ENCODE results near the gene RPGRIP1.
A peak's percentile ranks its signal among the peaks of the same experiment; 100 is the strongest.
"Not testable (repeated sequence)": the region's sequence is repeated elsewhere in the genome, so short reads cannot be mapped to it uniquely, and the experiment has no call there.

RPGRIP1 gene

DNA sequence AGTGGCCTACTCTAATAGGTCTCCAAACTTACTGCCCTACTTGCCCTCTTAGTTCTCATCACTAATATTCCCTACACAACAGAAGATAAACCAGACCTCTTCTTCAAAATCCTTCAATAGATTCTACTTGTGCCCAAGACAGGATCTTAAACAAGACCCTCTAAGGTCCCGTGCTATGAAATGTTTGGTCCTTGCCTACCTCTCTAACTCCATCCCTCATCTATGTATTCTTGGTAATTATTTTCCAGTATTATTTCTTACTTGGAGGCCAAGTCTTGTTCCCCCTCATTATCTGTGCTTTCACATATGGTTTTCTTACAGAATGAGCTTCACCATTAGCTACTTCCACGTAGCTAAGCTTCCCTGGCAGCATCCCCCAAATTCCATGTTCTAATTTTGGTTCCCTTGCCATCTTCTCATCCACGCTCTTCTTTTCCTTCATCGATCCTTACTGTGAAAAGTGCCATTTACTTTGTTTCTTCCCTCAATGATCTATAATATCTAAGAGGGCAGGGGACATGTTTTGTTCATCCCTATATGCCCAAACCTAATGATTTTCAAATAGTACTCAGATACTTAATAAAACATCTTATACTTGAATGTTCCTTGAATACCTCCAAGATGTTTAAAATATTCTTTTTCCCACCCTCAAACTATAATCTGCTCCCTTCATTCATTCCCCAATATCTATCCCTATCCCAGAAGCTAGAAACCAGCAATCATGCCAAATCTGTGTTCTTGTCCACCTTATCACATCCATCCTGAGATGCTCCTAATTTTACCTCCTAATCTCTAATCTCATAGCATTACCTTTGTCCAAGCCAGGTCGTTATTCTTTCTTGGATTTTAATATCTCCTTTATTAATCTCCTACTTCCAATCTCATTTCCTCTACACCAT is 20.7 kb upstream of the RPGRIP1 start:
- DNase-seq (ENCODE audit: low spot score): no peak

DNA sequence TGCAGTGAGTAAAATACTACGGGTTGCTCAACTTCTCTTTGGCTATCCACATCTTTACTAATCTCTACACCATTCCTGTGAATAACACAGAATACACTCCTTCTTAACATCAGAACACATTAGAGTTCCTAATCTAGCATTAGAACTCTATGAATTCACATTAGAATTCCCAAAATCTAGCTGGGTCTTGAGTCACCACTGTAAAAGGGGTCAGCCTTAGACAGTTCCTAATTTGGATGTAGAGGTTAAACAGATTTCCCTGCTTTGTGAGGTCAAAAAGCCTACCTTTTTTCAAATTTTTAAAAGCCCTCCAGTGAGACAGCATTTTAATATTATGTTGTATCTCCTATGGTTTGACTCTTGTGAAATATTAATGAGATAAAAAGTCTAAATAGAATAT is 18.1 kb upstream of the RPGRIP1 start:
- no peak for DNase-seq (ENCODE audit: low spot score)

- no peak for DNase-seq (ENCODE audit: low spot score)
Measured at GRCh38 chr14:21262410-21262809, 17.5 kb upstream of the RPGRIP1 start.

DNA sequence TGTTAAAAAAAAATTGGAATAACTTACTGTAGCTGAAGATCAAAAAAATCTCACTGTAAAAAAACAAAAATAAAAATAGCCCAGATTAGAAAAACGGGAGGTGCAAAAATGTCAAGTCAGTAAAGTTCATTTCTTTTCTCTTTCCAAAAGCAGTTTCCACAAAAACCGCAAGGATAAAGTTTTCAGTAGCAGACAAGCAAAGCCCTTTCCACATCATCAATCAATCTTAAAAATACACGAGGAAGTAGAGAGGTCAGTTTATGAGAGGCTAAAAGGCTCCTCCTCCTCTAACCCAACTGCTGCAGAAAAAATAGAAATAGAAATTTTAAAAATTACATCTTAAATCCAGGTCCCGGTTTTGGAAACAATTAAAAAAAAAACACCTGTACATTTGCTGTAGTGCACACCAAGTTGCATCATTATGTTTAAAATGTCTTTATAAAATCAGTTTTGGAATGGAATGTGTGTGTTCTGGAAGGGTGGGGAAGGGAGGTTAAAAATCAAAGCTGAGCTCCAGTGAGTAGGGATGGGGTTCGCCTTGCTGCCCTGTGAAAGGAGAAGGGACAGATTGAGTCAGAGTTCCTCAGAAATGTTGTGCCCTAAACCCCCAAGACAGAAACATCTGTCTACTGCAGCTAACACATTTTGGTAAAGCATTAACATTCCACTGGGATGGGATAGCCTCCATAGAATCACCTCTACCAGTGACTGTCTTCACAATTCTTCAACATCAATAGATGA is 16.4 kb upstream of the RPGRIP1 start:
- no peak for DNase-seq (ENCODE audit: low spot score)

DNA sequence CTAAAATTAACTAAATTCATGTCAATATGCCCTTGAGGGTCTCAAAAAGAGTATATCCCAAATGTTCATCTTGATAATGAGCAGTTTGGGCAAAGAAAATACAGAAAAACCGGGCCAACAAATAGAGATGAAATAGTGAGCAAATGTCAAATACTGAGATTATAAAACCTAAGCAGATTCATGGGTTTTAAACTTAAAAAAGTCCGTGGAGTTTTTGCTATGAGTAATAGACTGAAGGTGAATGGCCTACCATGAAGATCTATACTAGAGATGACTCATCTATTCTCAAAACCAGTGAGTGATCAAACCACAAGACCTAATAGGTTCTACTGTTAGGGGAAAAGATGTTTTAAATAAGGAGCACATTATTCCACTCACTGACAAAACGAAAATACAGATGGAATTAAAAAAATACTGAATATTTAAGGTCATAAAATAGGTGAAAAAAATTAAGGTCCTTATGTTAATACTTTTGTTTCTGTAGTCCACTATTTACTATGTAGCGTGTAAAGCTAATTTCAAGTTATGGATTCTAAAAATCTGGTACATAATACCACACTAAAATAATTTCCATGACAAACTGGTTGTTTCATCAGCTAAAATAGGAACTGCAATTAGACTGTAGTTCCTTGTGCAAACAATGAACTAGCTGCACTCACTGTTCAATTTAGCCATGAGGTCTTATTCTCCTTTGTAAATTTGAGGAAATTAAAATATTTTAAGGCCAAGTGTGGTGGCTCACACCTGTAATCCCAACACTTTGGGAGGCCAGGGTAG is 15.7 kb upstream of the RPGRIP1 start:
- peak; percentile 77 for DNase-seq (ENCODE audit: low spot score)

- DNase-seq (ENCODE audit: low spot score): no peak
Measured at GRCh38 chr14:21267431-21267845, 12.4 kb upstream of the RPGRIP1 start.

DNA sequence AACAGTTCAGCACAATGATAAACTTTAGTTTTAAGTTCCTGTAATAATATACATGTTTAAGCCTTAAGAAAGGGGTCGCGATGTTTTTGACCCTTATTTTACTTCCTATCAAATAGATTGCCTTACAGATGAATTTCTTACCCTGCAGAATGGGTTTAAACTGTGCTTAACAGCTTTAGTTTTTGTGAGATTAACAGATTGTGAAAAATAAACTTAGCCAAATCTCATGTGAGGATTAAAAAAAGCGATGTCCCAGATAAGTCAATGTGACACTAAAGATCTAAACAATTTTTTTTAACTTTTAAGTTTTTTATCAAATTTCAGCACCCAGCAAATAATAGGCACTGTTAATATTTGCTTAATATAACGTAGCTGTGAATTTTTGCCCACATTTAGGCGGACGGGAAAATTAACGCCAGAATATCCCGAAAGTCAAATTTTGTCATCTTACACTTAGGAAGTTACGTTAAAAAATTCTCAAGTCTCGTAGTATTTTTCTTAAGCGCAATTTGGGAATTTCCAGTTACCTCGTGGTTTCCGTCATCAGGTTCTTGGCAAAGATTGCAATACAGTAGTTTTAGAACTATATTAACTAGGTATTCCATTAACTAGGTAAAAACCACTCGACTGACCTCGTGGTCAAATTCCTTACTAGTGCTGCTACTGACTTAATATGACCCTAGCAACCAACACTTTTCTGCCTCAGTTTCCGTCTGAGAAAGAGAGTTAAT is 11.8 kb upstream of the RPGRIP1 start:
- peak; percentile 30 for DNase-seq (ENCODE audit: low spot score)

GRCh38 chr14:21268617-21269251 is 11.1 kb upstream of the RPGRIP1 start:
- DNase-seq (ENCODE audit: low spot score): peak; percentile 39

- DNase-seq (ENCODE audit: low spot score): peak; percentile 100
Measured at GRCh38 chr14:21269252-21270046, 10.4 kb upstream of the RPGRIP1 start, which contains the start of gene HNRNPC. Gene HNRNPC, minus strand, starts transcription at chr14:21269442. Its CDS starts 35,249 bp downstream, at chr14:21234193.

DNA sequence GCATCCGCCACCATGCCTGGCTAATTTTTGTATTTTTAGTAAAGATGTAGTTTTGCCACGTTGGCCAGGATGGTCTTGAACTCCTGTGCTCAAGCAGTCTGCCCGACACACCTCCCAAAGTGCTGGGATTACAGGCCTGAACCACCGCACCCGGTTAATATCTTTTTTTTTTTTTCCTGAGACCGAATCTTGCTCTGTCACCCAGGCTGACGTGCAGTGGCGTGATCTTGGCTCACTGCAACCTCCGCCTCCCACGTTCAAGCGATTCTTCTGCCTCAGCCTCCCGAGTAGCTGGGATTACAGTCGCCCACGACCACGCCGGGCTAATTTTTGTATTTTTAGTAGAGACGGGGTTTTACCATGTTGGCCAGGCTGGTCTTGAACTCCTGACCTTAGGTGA is 7.2 kb upstream of the RPGRIP1 start:
- DNase-seq (ENCODE audit: low spot score): not testable (repeated sequence)

DNA sequence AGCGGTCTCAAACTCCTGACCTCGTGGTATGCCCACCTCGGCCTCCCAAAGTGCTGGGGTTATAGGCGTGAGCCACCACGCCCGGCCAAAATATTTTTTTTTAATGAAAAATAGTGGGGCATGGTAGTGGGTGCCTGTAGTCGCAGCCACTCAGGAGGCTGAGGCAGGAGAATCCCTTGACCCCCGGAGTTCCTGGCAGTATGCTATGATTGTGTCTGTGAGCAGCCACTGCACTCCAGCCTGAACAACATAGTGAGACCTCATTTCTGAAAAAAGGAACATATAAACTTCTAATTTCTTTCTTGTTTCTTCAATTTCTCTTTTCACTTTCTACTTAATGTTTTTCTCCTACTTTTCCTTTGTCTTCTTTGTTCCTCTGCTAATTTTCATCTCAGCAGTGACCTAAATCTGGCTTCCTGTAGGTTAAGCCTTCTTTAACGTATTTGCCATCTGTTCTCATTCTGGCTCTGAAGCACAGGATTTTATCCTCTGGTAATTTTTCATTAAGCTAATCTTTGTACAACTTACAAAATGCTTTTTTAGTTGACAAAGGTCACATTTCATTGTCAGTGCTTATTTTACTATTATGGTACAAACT is 4.5 kb upstream of the RPGRIP1 start:
- DNase-seq (ENCODE audit: low spot score): no peak

- no peak for DNase-seq (ENCODE audit: low spot score)
Measured at GRCh38 chr14:21278632-21279031, 1.3 kb upstream of the RPGRIP1 start.

GRCh38 chr14:21281917-21282316 is 2.0 kb downstream of the RPGRIP1 start:
- not testable (repeated sequence) for DNase-seq (ENCODE audit: low spot score)

DNA sequence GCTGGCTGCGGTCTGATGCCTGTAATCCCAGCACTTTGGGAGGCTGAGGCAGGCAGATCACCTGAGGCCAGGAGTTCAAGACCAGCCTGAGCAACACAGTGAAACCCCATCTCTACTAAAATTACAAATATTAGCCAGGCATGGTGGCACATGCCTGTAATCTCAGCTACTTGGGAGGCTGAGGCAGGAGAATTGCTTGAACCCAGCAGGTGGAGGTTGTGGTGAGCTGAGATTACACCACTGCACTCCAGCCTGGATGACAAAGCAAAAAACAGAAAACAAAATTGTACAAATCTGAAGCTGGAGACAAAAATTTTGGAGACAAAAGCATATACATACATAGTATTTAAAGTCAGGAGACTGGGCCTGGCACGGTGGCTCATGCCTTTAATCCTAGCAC is 6.6 kb downstream of the RPGRIP1 start:
- DNase-seq (ENCODE audit: low spot score): not testable (repeated sequence)

- no peak for DNase-seq (ENCODE audit: low spot score)
Measured at GRCh38 chr14:21287168-21287567, 7.3 kb downstream of the RPGRIP1 start.

GRCh38 chr14:21294026-21294425 is 14.1 kb downstream of the RPGRIP1 start:
- DNase-seq (ENCODE audit: low spot score): not testable (repeated sequence)

DNA sequence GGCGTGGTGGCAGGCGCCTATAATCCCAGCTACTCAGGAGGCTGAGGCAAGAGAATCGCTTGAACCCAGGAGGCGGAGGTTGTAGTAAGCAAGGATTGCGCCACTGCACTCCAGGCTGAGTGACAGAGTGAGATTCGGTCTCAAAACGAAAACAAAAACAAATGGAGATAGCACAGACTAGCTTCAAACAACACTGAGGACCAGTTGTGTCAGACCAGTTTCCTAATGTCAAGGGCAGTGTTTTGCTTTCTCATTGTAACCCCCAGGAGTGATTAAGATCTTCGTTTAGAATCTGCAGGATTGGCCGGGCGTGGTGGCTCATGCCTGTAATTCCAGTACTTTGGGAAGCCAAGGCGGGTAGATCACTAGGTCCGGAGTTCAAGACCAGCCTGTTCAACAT is 18.5 kb downstream of the RPGRIP1 start:
- DNase-seq (ENCODE audit: low spot score): no peak

DNA sequence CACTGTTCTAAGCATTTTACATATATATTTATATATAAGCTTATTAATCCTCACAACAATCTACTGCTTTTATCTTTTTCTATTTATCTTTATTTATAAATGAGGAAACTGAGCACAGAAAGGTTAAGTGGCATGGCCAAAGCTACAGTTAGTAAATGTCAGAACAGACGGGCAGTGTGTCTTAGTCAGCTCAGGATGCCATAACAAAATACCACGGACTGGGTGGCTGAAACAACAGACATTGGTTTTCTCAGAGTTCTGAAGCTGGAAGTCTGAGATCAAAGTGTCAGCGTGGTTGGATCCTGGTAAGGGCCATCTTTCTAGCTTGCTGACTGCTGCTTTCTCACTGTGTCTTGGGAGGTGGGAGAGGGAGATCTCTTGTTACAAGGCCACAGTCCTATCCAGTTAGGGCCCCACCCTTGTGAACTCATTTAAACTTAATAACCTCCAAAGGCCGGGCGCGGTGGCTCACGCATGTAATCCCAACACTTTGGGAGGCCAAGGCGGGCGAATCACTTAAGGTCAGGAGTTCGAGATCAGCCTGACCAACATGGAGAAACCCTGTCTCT is 19.8 kb downstream of the RPGRIP1 start:
- no peak for DNase-seq (ENCODE audit: low spot score)

DNA sequence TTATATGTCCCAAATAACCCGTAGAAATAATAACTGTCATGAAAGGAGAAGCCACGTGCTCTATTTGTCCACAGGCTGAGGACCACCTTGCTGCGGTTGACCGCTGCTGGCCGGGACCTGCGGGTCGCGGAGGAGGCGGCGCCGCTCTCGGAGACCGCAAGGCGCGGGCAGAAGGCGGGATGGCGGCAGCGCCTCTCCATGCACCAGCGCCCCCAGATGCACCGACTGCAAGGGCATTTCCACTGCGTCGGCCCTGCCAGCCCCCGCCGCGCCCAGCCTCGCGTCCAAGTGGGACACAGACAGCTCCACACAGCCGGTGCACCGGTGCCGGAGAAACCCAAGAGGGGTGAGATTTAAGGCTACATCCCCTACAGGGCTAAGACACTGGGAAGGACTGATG is 21.0 kb downstream of the RPGRIP1 start:
- peak; percentile 20 for DNase-seq (ENCODE audit: low spot score)

All from CD4-positive, alpha-beta T cell treated with Interleukin-15 for 4 hours (primary cell).